ENCODE measurements around the gene GRID1. TPM values are rescaled to one million over a fixed set of nuclear protein-coding genes. Genes with fewer than 3 reads are reported as not detected.
"Not testable (repeated sequence)": the region's sequence is repeated elsewhere in the genome, so short reads cannot be mapped to it uniquely, and the experiment has no call there.

The GRID1 gene
- total RNA-seq, 4 donors from 2014 or later = 0.35 to 10.7 (median 1.3) TPM

DNA sequence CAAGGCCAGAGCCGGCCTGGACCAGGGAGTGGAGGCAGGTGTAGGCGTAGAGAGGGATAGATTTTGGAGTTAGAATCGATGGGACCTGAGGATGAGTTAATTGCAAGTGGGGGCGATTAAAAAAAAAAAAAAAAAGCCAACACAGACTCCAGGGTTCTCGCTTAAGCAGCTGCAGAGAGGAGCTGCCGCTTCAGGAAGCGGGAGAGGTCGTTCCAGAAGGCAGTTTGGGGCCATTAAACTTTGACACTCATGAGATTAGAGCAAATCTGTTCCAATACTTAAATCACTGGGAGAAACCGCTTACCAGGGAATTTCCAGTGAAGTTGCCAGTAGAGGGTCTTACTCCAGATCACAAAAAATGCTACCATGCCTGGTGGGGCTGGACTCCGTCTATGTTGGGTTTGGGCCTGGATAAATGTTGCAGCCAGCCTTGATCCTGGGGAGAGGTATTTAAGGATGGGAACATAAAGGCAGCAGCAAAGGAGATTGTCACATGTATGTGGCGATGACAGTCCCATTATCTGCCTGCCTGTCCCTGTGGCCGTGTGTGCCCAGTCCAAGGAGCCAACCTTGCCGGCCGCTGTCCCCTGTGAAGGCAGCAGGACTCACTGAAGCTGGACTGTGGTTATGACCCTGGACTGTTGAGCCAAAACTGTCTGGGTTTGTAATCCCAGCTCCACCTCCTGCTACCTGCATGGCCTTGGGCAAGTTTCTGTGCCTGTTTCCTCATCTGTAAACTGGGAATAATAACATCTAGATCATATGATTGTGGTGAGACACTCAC, 23.9 kb upstream of the GRID1 start:
- no peak overlapping the region for H3K4me3 ChIP-seq
- no peaks in the 10 kb centered on the region for H3K27me3 ChIP-seq
- DNase-seq = no peak
- H3K4me1 ChIP-seq = peaks cover 0 to 11% (median 2%) of the 10 kb centered on the region in 4 donors
- H3K9me3 ChIP-seq = no peaks in the 10 kb centered on the region
- no peaks in the 10 kb centered on the region for H3K36me3 ChIP-seq
- H3K27ac ChIP-seq = no peak overlapping the region
- TF ChIP-seq, protein P1, sequence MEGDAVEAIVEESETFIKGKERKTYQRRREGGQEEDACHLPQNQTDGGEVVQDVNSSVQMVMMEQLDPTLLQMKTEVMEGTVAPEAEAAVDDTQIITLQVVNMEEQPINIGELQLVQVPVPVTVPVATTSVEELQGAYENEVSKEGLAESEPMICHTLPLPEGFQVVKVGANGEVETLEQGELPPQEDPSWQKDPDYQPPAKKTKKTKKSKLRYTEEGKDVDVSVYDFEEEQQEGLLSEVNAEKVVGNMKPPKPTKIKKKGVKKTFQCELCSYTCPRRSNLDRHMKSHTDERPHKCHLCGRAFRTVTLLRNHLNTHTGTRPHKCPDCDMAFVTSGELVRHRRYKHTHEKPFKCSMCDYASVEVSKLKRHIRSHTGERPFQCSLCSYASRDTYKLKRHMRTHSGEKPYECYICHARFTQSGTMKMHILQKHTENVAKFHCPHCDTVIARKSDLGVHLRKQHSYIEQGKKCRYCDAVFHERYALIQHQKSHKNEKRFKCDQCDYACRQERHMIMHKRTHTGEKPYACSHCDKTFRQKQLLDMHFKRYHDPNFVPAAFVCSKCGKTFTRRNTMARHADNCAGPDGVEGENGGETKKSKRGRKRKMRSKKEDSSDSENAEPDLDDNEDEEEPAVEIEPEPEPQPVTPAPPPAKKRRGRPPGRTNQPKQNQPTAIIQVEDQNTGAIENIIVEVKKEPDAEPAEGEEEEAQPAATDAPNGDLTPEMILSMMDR (IDR thresholded peaks at IDR 0.05) = no peak
- no peak for TF ChIP-seq POLR2A (IDR thresholded peaks at IDR 0.05)

DNA sequence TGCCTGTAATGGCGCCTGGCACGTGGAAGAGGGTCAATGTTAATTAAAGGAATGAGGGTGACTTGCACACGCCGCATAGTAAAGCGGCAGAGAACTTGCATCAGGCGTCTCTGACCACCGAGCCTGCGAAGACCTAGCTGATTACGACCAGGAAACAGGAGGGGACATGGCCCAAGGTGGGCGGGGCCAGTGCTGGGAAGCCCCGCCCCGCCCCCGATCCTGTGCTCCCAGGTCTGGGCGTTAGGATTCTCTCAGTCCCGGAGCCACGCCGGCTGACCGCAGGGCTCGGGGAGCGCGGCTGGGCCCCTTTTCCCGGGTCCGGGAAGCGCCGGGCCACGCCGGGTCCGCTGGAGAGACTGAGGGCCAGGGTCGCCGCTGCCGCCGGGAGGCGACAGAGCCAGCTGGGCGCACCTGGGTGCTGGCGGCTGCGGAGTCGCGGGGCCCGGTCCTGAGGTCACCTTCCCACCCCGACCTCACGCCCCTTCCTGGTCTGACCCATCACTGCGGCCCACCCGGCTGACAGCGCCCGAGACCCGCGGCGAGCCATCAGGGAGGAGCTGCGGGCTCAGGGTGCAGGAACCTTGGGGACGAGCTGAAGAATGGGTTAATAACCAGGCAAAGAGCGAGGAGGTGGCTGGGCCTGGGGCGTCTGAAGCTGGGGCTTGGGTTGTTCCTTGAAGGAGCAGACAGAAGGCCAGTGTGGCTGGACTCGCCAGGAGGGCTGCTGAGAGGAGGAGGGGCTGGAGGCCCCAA, 23.0 kb upstream of the GRID1 start:
- Histone ChIP-seq H3K36me3 (no peaks in the 10 kb centered on the region), H3K4me3 (peak overlapping the region; percentile 34 to 54 (median 48)), H3K27ac (no peak overlapping the region), H3K27me3 (no peaks in the 10 kb centered on the region), H3K4me1 (peaks cover 0 to 11% (median 2%) of the 10 kb centered on the region in 4 donors), H3K9me3 (no peaks in the 10 kb centered on the region)
- no peak for TF ChIP-seq POLR2A (IDR thresholded peaks at IDR 0.05)
- TF ChIP-seq, protein P1 (IDR thresholded peaks at IDR 0.05) = peak in 1 of 6 experiments; percentile 17
- DNase-seq = peak in 2 of 3 donors; percentile 76

DNA sequence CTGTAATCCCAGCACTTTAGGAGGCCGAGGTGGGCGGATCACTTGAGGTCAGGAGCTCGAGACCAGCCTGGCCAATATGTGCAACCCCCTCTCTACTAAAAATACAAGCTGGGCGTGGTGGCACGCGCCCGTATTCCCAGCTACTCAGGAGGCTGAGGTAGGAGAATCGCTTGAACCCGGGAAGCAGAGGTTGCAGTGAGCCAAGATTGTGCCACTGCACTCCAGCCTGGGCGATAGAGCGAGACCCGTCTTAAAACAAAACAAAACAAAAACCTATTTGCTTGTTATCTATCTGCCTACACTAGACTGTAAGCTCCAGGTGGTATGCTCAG, 22.5 kb upstream of the GRID1 start:
- H3K36me3 ChIP-seq, H3K9me3 ChIP-seq, H3K27ac ChIP-seq, H3K27me3 ChIP-seq, DNase-seq: not testable (repeated sequence)
- peak overlapping the region; percentile 34 to 54 (median 48) for H3K4me3 ChIP-seq
- peaks cover 0 to 11% (median 2%) of the 10 kb centered on the region in 4 donors for H3K4me1 ChIP-seq

DNA sequence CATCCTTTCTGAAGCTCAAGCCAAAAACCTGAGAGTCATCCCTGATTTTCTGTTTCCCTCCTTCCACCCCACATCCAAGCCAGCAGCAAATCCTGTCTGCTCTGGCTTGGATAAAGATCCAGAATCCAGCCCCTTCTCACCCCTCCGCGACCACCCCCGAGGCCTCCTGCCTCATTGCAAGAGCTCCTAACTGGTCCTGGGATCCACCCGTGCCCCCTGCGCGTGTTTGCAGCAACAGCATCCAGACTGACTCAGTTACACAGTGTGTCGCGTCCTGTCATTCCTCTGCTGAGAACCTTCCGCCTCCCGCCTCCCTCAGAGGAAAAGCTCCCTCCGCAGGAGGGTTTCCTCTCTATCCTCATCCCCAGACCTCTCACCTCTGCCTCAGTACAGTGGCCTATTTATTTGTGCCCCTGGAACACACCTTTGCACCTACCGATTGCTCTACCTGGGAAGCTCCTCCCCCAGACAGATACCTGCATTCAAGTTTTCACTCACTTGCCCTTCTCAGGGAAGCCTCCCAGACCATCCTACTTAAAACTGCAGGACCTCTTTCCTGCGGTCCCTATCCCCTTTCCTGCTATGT, 21.6 kb upstream of the GRID1 start:
- no peak for DNase-seq
- H3K27me3 ChIP-seq = no peaks in the 10 kb centered on the region
- TF ChIP-seq, protein P1 (IDR thresholded peaks at IDR 0.05) = no peak
- TF ChIP-seq POLR2A (IDR thresholded peaks at IDR 0.05) = no peak

DNA sequence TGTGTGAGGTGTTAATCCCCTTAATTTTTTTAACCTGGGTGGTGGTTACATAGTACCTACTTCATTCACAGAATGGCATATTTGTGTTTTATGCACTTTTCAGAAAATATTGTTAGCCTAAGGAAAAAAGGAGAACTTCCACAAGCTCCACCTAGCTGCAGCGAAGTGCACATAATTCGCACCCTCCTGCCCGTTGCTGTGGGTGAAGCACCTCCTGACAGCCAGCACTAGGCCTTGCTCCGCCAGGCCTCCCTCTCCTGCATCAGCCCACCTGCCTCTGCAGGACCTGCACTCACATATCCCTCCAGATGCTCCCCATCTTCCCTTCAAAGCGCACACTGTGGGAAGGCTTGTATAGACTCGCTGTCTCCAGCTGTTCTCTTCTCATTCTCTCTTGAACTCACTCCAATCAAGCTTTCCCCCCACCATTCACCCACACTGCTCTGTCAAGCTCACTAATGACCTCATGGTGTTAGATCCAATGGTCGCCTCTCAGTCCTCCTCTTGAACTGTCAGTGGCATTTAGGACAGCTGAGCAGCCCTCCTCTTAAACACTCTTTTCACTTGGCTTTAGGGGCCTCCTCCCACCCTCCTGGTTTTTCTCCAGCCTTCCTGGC, 20.7 kb upstream of the GRID1 start:
- no peak for TF ChIP-seq POLR2A (IDR thresholded peaks at IDR 0.05)
- TF ChIP-seq, protein P1 (IDR thresholded peaks at IDR 0.05) = peak in 1 of 6 experiments; percentile 8
- H3K27ac ChIP-seq = no peak overlapping the region
- no peaks in the 10 kb centered on the region for H3K36me3 ChIP-seq
- no peak for DNase-seq
- H3K9me3 ChIP-seq = no peaks in the 10 kb centered on the region
- H3K27me3 ChIP-seq = no peaks in the 10 kb centered on the region
- H3K4me3 ChIP-seq = no peak overlapping the region
- peaks cover 0 to 11% (median 2%) of the 10 kb centered on the region in 4 donors for H3K4me1 ChIP-seq

More for the DNA sequence above, 21.6 kb upstream of the GRID1 start:
- no peak overlapping the region for H3K27ac ChIP-seq
- H3K36me3 ChIP-seq = no peaks in the 10 kb centered on the region
- no peaks in the 10 kb centered on the region for H3K9me3 ChIP-seq
- H3K4me3 ChIP-seq = no peak overlapping the region
- H3K4me1 ChIP-seq = peaks cover 0 to 11% (median 2%) of the 10 kb centered on the region in 4 donors

Measured in Peyer's patch (tissue), 4 donors.